ENCODE results near the gene AFDN.

AFDN gene

GRCh38 chr6:167832497-167833395, 6.0 kb downstream of the AFDN start:
- no peak for DNase-seq

GRCh38 chr6:167833396-167833763, 6.7 kb downstream of the AFDN start:
- intact Hi-C loops (cut with DNase I): no loop called here
- no peak for DNase-seq

More at GRCh38 chr6:167832497-167833395, 6.0 kb downstream of the AFDN start:
- intact Hi-C loops (cut with DNase I): no loop called here

GRCh38 chr6:167835260-167835659, 8.5 kb downstream of the AFDN start:
- DNase-seq: no peak
- intact Hi-C loops (cut with DNase I): no loop called here

- DNase-seq: no peak
Measured at GRCh38 chr6:167836721-167837120, 10.0 kb downstream of the AFDN start.

GRCh38 chr6:167838207-167838748, 11.6 kb downstream of the AFDN start:
- no peak for DNase-seq
- intact Hi-C loops (cut with DNase I): no loop called here

More at GRCh38 chr6:167836721-167837120, 10.0 kb downstream of the AFDN start:
- intact Hi-C loops (cut with DNase I): no loop called here

- no peak for DNase-seq
- intact Hi-C loops (cut with DNase I): no loop called here
Measured at GRCh38 chr6:167839343-167839742, 12.6 kb downstream of the AFDN start.

GRCh38 chr6:167839755-167840154, 13.0 kb downstream of the AFDN start:
- DNase-seq: peak; percentile 40 to 87 (median 75)
- intact Hi-C loops (cut with DNase I): no loop called here

GRCh38 chr6:167840160-167840525, 13.4 kb downstream of the AFDN start:
- intact Hi-C loops (cut with DNase I): no loop called here
- DNase-seq: no peak

- intact Hi-C loops (cut with DNase I): no loop called here
Measured at GRCh38 chr6:167840526-167841179, 13.9 kb downstream of the AFDN start.

GRCh38 chr6:167841981-167842380, 15.3 kb downstream of the AFDN start:
- DNase-seq: no peak
- intact Hi-C loops (cut with DNase I): no loop called here

More at GRCh38 chr6:167840526-167841179, 13.9 kb downstream of the AFDN start:
- DNase-seq: no peak

GRCh38 chr6:167842457-167842856, 15.7 kb downstream of the AFDN start:
- DNase-seq: no peak
- intact Hi-C loops (cut with DNase I): no loop called here

GRCh38 chr6:167843023-167843422, 16.3 kb downstream of the AFDN start:
- no peak for DNase-seq
- intact Hi-C loops (cut with DNase I): no loop called here

- no peak for DNase-seq
- intact Hi-C loops (cut with DNase I): no loop called here
Measured at GRCh38 chr6:167845856-167846255, 19.1 kb downstream of the AFDN start.

GRCh38 chr6:167846997-167847606, 20.4 kb downstream of the AFDN start:
- DNase-seq: no peak
- intact Hi-C loops (cut with DNase I): no loop called here

GRCh38 chr6:167847936-167848335, 21.2 kb downstream of the AFDN start:
- no peak for DNase-seq
- intact Hi-C loops (cut with DNase I): no loop called here

- intact Hi-C loops (cut with DNase I): no loop called here
- DNase-seq: peak in 7 of 42 donors; percentile 25 to 71 (median 38)
Measured at GRCh38 chr6:167848783-167849182, 22.1 kb downstream of the AFDN start.

- intact Hi-C loops (cut with DNase I): no loop called here
- DNase-seq: no peak
Measured at GRCh38 chr6:167849846-167850459, 23.2 kb downstream of the AFDN start.

GRCh38 chr6:167850782-167851181, 24.1 kb downstream of the AFDN start:
- intact Hi-C loops (cut with DNase I): no loop called here

GRCh38 chr6:167851370-167851952, 24.8 kb downstream of the AFDN start:
- intact Hi-C loops (cut with DNase I): no loop called here
- DNase-seq: no peak

More at GRCh38 chr6:167850782-167851181, 24.1 kb downstream of the AFDN start:
- DNase-seq: no peak

Measured in head of caudate nucleus (tissue), 42 donors.